HG03139 (cell line): ENCODE results near the gene SFXN4.
"Not testable (repeated sequence)": the region's sequence is repeated elsewhere in the genome, so short reads cannot be mapped to it uniquely, and the experiment has no call there.

Experiments
- ATAC-seq: cut with Tn5 transposase; IDR thresholded peaks from one replicate; pipeline ENCODE4 v1.9.1; 2021; ENCODE audit not compliant: unreplicated experiment

Gene SFXN4

DNA sequence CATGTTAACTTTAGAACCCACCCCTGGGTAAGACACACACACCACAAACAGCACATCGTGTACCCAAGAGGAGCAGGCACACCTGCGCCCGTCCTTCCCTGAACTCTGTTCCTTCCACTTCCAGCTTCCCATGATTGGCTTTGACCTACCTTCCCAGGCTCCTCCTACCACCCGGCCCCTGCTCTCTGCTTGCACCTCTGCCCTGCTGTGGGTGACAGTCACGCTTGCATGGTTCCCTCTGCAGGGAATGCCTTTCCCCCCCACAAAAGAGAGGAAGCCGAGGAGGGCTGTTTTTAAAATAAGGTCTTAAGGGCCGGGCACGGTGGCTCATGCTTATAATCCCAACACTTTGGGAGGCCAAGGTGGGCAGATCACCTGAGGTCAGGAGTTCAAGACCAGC, 16.4 kb downstream of the SFXN4 start:
- ATAC-seq = no peak

DNA sequence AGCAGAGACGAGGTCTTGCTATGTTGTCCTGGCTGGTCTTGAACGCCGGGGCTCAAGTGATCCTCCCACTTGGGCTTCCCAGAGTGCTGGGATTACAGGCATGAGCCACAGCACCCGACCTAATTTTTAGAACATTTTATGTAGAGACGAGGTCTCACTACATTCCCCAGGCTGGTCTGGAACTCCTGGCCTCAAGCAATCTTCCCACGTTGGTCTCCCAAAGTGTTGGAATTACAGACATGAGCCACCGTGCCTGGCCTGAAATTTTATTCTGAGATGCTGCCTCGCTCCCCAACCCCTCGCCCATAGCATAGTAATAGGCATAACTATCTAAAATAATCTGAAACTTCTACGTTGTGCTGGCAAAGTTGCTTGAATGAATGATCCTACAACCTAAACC, 21.9 kb downstream of the SFXN4 start:
- no peak for ATAC-seq

DNA sequence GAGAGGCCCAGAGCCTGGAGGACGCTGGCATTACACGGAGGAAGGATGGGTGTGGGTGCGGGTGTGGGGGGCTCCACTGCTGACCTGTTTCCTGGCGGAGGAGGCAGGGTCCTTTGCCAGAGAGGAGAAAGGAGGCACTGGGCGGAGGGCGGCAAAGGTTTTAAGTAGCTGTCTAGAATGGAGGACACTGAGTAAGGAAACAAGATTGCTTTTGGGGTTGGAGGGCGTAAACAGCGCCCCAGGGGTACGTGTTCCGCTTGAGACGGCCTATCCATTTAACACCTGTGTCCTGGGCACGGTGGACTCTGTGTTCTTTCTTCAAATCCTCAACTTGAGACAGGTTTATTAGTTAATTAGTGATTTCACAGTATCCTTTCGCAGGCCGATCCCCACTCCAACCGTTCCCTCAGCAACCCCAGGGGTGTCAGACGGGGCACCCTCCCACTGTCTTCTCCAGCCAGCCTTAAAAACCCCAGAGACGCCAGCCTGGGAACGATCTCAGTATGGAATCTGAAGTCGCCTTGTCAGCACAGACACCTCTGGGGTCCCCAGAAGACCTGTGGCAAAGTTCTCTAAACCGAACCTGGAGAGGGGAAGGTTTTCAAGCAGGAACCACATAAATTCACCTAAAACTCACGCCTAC, 24.8 kb downstream of the SFXN4 start:
- ATAC-seq = no peak

DNA sequence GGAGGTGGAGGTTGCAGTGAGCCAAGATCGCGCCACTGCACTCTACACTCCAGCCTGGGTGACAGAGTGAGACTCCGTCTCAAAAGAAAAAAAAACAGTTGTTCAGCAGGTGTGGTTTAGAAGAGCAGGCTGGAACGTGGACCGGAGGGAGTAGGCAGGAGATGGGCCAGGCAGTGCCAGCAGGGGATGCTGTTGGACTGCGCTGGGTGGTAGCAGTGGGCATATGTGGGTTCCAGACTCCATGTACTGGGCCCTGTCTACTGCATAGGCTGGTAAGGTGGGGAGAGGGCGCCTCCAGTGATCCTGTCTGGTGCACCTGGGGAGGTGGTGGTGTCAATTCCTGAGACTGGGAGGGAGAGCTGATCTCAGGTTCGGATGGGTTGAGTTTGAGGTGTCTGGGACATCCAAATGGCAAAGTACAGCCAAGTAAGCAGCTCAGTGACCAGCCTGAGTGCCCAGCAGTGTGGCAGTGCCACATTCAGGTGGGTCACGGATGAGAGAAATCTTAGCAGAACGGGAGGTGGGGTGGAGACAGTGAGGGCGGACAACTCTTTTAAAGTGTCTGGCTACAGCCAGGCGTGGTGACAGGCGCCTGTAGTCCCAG, 25.9 kb downstream of the SFXN4 start:
- ATAC-seq = no peak

DNA sequence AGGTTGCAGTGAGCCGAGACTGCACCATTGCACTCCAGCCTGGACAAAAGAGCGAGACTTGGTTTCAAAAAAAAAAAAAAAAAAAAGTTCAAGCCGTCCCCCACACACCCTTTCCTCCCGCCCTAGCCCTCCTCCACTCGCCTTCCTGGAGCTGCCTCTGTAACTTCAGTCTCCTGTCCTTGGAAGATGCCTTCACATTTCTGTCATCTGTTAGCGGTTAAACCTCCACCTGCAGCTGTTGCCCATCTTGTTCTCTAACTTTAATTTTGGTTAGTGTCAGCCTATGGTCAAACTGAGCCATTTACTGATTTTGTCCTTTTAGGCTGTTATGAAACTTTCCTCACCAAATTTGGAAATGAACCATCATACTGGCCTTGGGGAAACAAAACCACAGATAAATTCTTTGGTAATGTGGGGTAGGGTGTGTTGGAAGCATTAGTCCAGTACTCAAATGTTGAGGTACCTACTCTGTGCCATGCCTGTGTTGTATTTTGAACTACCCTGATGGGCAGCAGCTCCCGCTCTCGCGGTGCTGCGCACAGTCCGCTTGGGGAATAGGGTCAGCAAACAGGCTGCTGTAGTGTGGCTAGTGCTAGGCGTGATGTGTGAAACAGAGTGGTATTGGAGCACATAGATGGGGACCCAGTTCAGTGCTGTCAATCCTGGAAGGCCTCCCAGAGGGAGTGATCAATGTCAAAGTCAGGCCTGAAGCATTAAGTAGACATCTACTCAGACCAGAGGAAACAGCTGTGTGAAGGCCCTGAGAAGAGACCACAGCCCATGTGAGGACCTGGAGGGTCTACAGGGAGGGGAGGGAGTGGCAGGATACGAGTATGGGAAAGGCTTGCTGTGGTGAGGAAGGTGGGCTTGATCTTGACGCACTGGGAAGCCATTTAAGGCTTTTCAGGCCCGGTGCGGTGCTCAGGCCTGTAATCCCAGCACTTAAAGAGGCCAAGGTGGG, 26.9 kb downstream of the SFXN4 start:
- ATAC-seq = no peak

DNA sequence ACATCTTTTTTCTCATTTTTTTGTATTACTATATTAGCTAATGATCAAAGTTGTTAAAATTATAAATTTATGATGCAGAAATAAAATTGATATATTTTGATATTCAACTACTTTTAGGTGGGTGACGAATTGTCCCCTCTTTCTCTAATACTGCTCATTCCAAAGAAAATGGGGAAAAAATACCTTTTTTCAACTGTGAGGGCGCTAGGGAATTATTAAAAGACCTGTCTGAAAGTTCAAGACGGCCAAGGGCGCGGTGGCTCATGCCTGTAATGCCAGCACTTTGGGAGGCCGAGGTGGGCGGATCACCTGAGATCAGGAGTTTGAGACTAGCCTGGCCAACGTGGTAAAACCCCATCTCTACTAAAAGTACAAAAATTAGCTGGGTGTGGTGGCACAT, 27.6 kb downstream of the SFXN4 start:
- not testable (repeated sequence) for ATAC-seq

DNA sequence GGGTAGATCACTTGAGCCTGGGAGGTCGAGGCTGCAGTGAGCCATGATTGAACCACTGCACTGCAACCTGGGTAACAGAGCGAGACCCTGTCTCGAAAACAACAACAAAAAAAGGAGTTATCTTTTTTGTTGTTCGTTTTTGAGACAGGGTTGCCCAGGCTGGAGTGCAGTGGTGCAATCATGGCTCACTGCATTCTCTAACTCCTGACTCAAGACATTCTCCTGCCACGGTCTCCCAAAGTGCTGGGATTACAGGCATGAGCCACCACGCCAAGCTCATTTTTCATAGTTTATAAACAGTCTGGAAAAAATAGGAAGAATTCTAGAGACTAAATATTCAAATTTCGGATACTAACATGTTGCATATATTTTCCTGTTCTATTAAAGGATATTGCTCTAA, 29.4 kb downstream of the SFXN4 start:
- no peak for ATAC-seq

DNA sequence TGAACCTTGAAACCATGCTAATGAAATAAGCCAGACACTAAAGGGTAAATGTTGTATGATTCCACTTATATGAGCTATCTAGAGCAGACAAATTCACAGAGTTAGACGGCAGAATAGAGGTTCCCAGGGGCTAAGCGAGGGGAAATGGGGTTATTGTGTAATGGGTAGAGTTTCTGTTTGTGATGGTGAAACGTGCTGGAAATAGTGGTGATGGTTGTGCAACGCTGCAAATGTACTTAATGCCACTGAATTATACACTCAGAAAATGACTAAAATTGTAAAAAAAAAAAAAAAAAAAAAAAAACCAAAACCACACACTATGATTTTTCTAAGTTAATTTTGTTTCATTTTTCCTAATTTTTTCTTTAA, 30.0 kb downstream of the SFXN4 start:
- no peak for ATAC-seq

DNA sequence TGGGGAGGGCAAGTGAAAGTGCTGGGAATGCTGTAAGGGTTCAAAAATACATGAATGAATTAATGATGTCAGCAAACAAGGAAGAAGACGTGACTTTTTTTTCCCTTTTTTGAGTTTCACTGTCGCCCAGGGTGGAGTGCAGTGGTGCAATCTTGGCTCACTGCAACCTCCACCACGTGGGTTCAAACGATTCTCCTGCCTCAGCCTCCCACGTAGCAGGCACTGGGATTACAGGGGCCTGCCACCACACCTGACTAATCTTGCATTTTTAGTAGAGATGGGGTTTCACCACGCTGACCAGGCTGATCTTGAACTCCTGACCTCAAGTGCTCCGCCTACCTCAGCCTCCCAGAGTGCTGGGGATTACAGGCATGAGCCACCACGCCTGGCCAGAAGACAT, 31.6 kb downstream of the SFXN4 start:
- no peak for ATAC-seq

DNA sequence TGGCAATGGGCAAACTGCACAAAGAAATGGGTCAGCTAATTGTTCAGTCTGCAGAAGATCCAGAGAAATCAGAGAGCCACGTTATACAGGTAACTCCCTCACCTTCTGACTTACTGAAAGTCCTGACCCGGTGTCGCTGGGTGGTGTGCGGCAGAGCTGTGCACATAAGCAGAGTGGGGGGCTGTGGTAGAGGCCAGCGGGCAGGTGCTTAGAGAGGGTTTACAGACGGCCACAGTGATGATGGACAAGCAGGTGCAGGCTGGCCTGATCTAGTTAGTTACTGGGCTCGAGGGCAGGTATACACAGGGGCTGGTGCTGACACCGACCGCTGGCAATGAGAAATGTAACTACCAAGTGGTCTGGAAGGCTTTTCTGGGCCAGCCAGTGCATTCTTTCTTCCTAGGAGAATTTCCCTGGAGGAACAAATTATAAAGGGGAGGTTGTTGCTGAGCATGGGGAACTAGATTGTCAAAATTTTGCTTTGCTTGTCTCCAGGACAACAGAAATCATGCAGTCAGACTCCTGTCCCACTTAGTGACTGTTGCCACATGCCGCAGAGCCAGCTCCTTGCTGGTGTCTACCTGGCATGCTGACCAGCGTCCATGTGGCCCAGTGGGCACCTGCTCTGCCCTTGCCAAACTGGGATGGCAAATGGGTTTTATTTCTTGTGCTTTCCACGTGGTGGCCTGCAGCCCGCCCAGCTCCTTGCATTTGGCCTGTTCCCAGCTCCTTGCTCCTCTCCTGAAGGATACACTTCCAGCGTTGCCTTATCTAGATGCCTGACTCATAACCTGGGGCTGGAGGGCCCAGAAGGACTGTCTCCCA, 32.8 kb downstream of the SFXN4 start:
- no peak for ATAC-seq

DNA sequence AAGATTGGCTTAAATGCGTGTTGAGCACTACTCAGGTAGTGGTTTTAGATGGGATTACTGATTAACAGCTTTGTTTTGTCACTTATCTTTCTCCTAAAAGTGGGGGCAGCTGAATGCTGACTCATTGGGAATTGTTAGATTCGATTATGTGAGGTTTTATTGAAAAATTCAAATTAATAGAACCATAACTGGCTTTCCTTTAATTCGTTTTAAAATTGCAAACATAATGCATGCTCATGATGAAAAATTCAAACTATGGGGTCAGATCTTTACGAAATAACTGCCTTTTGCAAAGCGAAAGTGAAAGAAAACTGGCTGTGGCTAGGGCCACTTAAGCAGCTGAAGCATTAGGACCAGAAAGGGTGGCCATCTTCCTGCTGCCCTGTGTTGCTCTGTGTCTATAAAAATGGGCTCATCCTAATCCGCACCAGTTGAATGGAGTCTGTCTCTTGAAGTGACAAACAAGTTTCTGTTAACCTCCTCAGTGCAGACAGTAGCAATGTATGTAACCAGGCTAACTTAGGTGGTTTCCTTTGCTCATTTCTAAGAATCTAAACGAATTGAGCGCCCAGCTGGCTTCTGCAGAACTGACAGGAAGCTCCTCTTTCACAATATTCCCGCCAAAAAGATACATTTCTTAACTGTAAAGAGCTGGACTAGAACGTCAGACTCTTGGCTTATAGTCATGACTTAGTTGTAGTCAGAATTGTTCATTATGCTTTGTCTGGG, 33.8 kb downstream of the SFXN4 start:
- peak; percentile 76 for ATAC-seq

DNA sequence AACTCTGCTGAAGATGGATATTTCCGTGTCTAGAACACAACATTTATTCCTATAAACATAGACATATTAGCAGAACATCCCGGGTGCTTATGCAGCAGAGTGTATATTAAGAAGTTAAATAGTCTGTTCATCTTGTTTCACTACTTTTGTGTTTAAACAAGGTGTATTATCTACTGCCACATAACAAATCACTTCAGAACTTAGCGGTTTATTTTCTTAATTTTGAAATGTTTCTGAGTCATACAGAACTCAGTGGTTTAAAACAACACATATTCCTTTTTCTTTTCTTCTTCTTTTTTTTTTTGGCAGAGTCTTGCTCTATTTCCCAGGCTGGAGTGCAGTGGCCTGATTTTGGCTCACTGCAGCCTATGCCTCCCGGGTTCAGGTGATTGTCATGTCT, 35.8 kb downstream of the SFXN4 start:
- no peak for ATAC-seq

DNA sequence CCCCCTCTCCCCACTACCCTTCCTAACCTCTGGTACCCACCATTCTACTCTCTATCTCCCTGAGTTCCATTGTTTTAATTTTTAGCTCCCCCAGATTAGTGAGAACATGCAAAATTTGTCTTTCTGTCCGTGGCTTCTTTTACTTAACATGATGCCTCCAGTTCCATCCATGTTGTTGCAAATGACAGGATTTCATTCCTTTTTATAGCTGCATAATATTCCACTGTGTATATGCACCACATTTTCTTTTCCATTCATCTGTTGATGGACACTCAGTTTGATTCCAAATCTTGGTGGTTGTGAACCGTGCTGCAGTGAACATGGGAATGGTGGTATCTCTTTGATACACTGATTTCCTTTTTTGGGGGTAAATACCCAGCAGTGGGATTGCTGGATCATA, 39.6 kb downstream of the SFXN4 start:
- ATAC-seq = no peak

DNA sequence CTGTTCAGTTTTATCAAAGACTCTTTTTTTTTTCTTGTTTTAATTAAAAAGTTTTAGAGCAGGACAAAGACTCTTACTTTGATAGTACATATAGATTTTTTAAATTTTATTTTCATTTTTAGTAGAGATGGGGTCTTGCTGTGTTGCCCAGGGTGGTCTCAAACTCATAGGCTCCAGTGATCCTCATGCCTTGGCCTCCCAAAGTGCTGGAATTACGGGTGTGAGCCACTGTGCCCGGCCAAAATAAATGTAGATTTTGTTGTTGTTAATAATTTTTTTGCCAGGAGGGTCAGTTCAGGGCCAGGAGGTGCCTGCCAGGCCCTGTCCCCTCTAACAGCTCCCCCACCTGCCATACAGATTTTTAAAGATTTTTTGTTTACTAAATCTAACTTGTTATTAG, 44.6 kb downstream of the SFXN4 start:
- no peak for ATAC-seq

DNA sequence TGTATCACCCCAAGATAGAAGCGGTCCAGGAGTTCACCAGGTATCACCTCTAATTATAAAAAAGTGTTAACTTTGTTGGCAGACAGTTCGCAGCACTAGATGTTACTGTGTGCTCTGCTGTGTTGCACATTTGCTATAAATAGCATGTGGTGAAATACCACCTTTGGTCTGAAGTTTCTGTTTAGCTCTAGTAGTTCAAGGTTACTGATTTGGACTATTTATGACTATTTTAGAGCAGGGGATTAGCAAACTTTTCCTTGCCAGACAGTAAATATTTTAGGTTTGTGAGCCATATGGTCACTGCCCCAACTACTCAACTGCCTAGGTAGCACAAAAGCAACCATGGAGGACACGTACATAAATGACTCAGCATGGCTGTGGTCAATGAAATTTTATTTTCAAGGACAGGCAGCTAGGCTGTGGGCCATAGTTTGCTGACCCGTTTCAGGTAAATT, 45.1 kb downstream of the SFXN4 start:
- ATAC-seq = peak; percentile 84

DNA sequence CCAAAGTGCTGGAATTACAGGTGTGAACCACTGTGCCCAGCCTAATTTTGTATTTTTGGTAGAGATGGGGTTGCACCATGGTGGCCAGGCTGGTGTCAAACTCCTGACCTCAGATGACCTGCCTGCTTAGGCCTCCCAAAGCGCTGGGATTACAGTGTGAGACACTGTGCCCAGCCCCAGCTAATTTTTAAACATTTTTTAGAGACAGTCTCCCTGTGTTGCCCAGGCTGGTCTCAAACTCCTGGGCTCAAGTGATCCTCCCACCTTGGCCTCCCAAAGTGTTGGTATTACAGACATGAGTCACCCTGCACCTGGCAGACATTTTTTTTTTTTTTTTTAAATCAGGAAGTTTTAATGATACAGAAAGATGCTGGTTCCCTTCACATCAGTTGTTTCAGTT, 46.1 kb downstream of the SFXN4 start:
- no peak for ATAC-seq

DNA sequence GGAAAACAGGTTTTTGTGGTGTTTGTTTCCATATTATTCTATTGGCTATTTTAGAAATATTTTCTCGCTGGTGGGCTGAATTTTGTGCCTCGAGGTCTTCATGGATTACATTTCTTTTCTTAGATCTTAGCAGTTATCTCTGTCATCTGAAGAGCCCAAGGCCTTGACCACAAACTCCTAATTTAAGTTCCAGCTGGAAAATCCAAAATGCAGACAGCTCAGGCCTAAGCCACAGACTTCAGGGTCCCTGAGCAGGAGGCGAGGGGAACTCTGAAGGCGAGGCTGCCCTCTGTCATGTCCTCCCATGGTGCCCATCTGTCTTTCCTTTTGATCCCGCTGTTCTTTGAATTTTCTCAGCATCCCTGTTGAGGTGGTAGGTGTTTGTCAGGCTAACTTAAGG, 47.3 kb downstream of the SFXN4 start:
- ATAC-seq = no peak

DNA sequence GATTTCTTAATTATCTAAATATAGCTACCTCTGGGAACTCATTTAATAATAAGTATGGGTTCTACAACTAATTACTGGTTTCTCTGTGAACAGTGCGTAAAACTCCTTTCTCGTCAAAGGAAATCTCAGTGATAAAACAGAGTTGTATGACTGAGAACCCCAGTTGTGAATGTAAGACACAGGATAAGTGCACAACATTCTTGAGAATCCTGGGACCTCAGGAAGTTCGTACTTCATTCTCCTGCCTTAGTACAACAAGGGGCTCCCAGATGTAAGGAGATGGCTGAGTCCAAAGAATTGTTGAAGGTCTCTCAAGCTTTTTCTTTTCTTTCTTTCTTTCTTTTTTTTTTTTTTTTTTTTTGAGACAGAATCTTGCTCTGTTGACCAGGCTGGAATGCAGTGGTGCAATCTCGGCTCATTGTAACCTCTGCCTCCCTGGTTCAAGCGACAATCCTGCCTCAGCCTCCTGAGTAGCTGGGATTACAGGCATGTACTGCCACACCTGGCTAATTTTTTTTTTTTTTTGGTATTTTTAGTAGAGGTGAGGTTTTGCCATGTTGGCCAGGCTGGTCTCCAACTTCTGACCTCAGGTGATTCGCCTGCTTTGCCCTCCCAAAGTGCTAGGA, 49.1 kb downstream of the SFXN4 start:
- ATAC-seq = no peak

DNA sequence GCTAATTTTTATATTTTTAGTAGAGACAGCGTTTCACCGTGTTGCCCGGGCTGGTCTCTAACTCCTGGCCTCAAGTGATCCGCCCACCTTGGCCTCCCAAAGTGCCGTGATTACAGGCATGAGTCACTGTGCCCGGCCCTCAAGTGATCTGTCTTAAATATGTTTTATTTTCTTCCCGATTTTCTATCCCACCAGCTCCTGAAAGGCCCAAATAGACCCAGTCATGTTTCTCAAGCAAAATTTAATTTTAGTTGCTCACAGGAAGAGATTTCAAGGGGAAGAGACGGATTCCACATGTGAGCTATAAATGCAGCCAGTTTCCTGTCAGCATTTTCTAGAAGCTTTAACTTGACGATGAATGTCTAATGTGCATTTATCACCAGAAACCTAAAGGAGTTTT, 49.6 kb downstream of the SFXN4 start:
- no peak for ATAC-seq
